LHCN-M2 (cell line): ENCODE data around the gene IFT20. TPM values are rescaled to one million over a fixed set of nuclear protein-coding genes. Genes with fewer than 3 reads are reported as not detected.

Experiments
- DNase-seq: peaks from one replicate; pipeline ENCODE4 v3.0.0-alpha.2; 2012; ENCODE audit warnings: low read depth
- total RNA-seq: library from RNA; depleted of rRNA; stranded (reverse); fragments of >200 nt; gene quantifications from 2 replicates; pipeline ENCODE4 v1.2.3, GENCODE V29; 2014

Gene IFT20
- total RNA-seq, 1 experiment from 2014 or later, result 26.5 TPM

DNA sequence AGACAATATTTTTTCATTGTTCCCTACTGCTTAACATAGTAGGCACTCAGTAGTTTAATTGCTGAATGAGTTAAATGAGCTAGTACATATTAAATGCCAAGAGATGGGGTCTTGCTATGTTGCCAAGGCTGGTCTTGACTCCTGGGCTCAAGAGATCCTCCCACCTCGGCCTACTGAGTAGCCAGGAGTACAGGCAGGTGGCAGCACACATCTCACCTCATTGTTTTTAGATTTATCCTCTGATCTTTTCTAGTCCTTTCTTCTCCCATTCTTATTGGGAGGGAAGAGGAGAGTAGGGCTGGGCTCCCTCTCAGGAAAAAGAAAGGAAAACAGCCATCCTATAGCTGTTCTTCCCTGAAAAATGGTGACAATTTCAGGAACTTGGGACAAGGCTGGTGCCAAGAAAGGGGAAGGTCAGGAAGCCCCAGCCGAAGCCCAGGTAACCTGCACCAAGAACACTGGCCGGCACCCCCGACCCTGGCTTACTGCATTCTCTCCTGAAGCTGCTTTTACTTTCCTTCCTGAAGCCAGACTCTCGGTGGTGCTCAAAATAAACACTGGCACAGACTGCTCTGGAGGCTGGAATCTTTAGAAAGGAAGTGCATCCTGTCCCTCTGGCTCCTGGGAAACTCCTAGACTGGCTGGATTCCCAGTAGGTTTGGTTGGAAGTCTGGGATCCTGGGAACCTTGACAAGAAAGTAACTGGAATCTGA is 2.9 kb upstream of the IFT20 start:
- DNase-seq, result no peak

DNA sequence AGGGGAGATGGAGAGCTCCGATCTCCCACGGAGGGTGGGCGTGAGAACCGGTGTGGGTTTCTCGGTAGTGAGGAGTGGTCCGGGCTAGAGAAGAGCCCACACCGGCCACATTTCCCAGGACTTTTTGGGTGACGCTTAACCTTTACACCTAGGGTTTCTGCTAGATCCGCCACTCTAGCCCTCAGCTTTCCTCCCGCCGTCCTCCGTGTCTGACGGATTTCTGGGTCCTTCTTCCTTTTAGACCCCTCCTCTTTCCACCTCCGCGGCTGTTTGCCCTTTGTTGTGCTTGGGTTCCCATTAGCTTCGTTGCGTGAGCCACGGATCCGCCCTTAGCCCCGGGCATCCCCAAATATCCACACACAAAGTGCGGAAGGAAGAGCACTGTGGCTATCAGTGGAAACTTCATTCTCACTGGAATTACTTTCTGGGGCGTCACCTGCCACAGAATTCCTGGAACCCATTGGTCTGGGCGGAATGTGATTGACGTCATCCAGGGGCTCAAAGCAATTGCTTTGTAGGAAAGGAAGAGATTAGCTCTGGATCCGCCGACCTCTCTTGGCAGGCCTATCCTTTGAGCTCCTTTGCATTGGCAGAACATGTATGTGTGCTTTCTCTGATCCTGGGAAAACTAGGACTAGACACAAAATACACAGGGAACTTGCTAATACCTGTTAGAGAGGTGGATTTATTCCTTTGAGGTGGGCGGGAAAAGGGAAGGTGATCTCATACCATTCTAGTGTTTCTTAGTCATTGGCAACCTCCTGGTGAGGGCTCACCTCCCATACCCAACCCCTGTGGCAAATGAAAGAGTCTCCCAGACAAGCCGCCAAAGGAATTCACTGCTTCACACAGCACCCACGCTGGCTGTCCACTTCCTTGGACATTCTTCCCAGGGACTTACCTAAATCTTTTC is 943 bp upstream of the IFT20 start:
- DNase-seq, result peak; percentile 74

DNA sequence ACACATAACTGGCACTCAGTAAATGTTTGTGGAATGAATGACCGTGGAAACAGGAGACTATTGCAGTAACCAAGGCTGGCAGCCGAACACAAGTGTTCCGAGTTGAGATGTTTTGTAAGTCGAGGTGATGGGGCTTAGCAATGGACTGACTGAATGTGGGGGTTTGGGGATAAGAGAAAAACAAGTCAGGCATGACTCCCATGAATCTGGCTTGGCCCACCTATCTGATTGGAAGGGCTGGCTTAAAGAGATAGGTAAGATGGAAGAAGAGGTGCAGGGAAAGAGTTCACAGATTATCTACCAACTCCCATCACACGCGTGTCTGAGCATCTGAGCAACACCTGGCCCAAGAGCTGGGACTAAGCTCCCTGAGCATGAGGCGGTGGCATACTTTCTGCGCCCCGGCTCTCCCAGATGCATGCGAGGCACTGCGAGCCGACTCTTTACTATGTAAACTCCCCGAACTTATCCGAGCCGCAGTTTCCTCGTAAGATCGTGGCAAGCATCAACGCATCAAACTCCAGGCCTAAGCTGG is 539 bp downstream of the IFT20 start:
- no peak for DNase-seq

DNA sequence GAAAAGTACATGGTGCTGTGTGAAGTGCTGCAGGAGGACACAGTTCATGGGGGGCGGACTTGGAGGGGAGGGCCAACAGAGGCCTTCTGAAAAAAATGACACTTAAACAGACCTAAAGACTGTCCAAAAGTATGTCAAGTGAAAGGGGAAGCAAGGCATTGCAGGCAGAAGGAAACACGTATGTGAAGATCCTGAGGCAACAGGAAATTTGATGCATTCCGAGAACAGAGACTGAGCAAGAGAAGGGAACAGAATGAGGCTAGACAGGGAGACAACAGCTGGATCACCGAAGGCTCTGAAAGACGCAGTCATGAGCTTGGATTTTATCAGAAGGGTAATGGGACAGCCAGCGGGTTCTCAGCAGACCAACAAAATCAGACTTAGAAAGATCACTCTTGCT is 1.1 kb downstream of the IFT20 start:
- no peak for DNase-seq

DNA sequence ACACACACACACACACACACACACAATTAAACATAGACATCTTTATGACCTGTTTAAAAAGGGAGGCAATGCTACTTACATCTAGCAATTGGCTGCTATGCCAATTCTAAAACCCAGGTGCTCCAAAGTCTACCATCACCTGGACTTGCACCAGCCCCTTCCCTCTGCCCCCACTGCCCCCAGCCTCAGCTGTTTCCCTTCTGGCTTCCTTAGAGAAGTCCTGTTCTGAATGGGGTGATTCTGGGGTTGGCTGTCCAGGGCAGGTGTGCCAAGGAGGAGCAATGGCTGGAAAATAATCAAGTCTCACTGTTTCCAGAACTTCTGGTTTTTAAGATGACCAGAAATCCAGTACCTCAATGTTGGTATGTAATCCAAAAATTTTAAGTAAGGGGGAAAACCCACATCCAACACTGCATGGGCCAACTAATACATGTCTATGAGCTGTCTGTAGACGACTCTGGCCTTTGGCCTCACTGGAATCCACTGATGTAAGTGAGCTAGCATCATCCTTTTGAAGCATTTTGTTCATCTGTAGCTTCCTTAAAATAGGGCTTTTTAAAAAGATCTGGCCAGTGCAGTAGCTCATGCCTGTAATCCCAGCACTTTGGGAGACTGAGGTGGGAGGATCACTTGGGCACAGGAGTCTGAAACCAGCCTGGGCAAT is 2.1 kb downstream of the IFT20 start:
- DNase-seq, result no peak

DNA sequence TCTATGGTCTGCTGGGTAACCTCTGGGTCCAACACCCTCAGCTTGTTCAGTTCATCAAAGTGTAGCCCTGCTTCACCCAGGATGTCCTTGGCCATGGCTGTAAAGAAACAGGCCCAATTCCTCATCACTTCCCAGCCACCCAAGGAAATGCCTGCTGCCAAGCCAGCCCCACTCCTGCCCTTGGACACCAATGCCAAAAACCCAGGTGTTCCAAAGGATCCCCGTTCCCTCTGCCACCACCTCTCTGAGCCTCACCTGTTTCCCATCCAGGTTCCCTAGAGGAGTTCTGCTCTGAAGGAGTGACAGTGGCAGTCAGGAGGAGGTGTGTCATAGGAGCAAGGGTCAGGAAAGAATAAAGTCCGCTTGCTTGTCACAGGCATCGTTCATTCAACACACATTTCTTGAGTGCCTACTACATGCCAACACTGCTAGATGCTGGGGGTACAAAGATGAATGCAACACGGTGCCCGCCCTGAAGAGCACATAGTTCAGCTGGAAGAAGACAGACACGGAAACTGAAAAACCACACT is 3.3 kb downstream of the IFT20 start:
- no peak for DNase-seq

DNA sequence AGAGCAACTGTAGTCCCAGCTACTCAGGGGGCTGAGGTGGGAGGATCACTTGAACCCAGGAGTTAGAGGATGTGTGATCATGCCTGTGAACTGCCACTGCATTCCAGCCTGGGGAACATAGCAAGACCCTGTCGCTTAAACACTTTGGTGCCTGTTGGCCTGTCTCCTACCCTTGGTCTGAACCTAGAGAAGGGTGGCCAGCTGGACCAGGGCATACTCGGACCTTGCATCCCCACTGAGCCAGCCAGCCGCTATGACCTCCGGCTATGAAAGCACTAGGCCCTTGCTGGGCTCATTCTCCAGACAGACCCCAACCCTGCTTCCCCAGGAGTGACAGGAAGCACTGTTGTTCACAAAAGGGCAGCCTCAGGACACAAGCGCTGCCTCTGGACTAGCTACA is 4.6 kb downstream of the IFT20 start:
- no peak for DNase-seq

DNA sequence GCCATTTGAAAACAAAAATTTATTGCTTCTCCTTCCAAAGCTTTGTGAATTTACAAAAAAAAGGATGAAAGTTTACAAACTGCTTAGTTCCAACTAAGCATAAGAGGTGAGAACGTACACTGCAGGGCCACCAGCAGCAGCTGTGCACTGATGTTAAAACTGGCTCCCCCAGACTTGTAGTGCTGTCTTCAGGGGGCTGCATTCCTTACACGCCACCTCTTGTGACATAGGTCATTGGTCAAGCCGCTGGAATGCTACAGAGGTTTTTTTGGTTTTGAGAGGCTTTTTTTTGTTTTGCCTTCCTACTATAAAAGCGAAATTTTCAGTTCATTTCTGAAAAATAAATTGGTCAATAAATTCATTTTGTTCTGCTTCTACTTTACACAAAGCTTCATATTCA is 6.9 kb downstream of the IFT20 start:
- peak; percentile 40 for DNase-seq

DNA sequence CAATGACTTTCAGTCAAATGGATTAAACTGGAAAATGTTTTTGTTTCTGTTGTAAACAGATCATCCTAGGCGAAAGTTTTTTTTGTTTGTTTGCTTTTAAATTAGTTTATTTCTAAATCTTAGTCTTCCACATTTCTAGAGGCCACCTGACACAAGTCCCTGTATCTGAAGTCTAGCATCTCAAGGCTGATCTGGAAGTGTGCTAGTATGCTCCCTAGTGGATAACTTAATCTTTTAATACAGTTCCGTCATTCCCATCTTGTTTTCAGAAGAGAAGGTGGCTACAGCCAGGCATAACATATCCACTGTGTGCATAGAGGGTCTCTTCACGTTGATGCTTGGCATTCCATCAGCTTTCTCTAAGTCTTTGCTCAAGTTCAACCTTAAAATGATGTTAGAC is 7.6 kb downstream of the IFT20 start:
- DNase-seq, result peak; percentile 22

DNA sequence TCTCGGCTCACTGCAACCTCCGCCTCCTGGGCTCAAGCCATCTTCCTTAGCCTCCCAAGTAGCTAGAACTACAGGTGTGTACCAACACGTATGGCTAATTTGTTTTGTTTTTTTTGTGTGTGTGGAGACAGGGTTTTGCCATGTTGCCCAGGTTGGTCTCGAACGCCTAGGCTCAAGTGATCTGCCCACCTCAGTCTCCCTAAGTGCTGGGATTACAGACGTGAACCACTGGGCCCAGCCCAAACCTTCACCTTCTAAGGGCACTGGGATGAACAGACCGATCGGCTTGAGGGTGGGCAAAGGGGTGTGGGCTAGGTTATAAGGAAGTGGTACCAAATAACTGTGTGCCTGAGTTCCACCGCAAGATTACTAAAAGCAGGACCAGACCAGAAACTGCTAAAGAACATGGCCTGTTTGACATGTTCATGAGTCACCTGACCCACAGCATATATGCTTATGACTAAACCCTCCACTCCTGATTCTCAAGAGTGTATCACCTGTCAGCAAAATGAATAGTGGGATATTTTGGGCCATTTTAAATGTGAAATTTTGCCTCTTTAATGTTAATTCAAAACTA is 8.2 kb downstream of the IFT20 start:
- DNase-seq, result no peak

DNA sequence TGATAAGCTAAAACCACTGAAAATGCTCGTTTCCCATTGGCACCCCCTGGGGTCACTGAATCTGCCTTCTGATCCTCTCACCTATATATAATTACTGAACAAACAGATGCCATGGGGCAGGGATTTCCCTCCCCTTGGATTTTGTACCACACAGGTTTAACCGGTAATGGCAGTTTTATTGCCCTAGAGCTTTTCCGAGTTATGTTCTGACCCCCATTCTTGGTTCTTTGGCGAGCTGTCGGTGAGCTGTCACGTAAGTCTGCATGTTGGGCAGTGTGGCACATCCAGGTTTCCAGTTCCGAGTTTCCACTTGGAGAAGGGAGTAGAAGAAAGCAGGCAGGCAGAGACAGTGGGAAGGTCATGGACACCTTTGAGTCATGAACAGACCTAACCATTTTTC is 9.2 kb downstream of the IFT20 start:
- no peak for DNase-seq

DNA sequence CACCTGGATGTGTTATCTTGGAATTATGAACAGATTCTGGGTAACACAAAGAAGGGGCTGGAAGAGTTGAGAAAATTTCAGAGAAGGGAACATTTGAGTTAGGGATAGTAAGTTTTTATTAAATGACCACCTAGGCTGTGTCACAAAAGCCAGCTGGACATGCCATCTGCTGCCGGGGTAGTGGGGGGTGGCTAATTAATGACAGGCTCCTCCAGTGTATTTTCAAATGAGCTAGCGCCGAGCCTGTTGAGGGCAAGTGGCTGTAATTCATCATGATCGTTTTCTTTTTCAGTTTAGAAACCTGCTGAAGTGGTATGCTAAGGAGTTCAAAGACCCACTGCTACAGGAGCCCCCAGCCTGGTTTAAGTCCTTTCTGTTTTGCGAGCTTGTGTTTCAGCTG is 10.1 kb downstream of the IFT20 start:
- DNase-seq, result no peak

DNA sequence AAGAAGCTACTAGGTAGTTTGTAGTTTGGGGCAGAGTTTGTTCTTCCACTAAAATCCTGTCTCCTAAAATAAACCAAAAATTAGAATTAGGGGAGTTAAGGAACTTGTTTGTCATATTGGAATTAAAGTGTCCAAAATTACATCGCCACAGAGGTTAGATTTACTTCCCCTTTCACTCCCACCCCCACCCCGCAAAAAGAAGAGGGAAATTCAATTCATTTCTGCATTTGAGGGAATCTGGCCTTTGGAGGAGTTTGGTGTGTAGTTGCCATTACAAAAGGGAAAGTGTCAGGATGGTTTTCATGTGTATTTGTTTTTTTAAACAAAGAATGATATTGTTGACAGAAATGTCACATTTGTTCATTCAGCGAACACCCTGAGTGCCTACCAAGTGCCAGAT is 10.5 kb downstream of the IFT20 start:
- no peak for DNase-seq

DNA sequence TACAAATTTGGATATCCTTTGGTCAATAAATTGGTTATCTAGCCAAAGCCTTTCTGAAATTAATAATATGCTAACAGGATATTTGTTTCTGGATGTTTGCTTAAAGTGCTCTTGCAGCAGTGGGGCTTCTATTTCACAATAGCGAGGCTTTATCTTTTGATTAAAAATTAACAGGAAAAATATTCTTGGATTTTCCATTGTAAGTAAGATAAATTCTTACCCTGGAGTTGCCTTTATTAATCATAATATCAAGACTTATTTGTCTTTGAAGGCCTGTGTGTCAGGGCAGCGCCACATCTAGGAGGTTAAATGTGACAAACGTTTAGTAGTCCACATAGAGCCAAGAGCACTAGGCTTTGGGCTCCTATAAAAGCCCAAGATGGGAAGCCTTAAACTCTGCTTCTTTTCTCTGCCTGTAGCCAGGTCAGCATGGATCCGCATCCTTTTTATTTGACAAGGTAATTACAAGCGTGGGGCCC is 11.0 kb downstream of the IFT20 start:
- no peak for DNase-seq

DNA sequence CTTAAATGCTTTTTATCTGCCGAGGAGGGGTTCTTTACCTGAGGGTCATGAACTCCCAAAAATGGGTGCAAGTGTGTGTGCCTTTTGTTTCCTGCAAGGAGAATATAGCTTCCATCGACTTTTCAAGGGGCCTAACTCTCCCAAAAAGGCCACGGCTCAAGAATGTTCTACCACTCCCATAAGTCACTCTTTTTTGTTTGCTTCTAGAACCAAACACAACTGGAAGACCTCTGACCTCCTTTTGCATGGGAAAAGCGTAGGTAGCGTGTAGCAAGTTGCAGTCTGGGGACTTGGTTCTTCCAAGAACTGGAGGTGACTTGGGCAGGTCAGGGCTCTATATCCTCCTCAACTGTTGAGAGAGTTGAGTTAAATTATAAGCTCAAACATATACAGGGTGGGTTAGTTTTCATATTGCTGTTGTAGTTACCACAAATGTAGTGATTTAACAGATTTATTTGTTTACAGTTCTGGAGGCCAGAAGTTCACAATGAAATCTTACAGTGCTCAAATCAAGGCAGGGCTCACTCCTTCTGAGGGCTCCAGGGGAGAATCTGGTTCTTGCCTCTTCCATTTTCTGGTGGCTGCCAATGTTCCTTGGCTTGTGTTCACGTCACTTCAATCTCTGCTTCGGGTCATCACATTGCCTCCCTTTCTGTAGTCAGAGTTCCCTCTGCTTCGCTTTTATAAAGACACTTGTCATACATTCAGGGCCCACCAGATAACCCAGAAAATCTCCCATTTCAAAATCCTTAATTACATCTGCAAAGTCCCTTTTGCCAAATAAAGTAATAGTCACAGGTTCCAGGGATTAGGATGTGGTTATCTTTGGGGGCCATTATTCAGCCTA is 14.8 kb downstream of the IFT20 start:
- no peak for DNase-seq

DNA sequence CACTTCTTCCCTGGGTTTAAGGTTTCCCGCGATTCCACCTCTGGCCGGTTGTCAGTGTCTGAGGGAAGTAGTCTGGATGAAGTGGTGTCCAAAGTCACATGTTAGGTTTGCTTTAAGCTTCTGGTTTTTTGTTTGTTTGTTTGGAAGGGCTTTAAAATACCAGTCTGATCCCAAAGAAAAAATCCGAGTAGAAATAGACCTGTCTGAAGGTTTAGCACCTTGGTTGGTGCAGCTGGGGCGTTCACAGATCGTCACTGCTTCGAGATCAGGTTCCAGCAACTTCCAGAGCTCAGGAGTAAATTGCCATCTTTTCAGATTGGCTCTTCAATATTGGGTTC is 15.7 kb downstream of the IFT20 start:
- no peak for DNase-seq

DNA sequence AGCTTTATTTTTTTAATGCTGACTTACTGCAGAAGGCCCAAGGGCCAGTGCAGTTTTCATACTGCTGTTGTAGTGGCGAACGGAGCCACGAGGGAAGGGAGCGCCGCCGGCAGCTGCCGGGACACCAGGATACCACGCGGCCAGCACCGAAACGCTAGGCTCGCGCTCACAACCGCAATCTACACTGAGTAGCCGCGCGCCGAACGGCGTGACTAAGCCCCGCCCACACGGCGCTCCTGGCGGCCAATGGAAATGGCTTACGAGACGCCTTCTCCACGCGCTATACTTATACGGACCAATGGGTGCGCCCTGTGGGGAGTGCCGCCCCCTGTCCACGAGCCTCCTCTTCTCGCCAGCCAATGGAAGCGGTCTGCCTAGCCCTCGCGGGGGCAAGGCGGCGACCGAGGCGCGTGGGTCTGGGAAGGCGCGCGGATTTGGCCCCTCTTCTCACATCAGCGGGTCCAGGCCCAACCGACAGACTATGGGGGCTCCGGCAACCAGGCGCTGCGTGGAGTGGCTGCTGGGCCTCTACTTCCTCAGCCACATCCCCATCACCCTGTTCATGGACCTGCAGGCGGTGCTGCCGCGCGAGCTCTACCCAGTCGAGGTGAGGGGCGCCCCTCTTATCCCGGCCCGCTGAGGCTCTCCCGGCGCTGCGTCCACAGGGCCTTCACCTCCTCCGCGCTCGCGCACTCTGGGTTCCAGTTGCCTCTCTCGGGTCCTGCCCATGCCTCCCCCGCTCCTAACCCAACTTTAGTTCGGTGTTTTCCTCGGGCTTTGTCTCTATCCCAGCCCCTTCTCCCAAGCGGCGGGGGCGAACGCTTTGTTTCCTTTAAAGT is 16.3 kb downstream of the IFT20 start, which contains the start of gene TMEM97:
TMEM97 (plus strand) TSS at position 442 of the 839 bp plus-strand sequence; CDS start at position 482, 40 bp downstream.
- peak; percentile 96 for DNase-seq

DNA sequence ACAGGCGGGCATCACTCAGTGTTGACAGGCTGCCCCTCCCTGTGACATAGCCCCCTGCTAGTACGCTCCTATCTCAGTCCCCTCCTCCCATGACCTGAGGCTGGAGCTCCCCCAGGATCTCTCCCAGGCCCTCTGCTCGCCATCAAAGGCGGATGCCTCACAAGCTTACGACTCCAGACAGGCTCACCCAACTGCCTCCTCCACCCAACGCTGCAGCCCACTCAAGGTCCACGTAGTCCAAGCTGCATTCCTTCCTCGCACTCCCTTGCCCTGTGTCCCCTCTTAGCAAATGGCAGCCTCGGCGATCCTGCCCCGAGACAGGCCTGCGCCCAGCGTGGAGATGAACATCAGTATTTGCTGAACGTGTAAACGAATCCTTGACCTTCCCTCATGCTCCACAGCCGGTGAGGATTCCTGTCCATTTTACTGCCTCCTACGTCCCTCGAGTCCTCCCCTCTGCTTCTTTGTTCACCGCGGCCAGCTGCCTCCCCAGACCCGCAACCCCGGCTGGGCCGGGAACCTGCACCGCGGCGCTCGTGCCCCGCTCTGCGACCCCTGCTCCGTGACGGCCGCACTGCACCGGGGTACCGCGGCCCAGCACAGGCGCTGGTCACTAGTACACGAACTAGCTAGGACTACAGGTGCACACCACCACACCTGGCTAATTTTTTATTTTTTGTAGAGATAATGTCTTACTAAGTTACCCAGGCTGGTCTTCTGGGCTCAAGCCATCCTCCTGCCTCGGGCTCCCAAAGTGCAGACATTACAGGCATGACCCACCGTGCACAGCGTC is 17.1 kb downstream of the IFT20 start:
- DNase-seq, result no peak
